GM03348 (cell line): ENCODE measurements around the gene ROBO1.

Experiments used
- DNase-seq: peaks from one replicate; pipeline ENCODE4 v3.0.0; 2012; ENCODE audit warnings: low spot score

Gene ROBO1

DNA sequence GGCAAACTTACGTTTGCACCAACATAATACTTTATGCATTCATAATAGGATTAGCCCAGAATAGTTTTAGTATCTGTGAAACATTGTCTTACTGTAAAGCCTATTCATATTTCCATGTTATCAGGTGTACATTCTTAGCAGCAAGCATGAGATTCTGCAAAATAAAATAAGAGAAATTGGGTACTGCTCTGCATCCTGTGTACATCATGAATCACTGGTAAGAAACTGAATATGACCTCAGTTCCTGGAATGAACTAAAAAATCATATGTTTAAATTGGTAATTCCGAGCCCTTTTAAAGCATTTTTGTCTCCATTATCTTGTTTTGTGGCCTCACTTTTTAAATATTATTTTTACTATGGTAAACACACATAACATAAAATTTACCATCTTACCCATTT lies 605.1 kb downstream of the ROBO1 start:
- DNase-seq: no peak

DNA sequence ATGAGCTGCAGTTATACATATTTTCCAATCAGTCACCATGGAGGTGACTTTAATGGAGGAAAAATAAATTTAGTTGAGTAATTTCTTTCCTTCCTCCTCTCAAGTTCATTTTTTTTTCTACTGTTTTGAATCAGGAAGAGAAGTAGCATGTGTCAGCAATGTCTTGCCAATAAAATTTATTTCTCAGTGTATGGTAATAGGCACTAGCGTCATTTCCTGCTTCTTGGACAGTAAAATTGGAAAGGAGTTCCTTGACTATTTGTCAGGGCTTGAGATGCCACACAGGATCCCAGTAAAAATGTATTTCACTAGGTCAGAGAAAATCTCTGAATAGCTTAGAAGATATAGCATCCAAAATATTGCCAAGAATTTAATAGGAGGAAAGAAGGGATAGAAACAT lies 605.9 kb downstream of the ROBO1 start:
- DNase-seq: no peak

DNA sequence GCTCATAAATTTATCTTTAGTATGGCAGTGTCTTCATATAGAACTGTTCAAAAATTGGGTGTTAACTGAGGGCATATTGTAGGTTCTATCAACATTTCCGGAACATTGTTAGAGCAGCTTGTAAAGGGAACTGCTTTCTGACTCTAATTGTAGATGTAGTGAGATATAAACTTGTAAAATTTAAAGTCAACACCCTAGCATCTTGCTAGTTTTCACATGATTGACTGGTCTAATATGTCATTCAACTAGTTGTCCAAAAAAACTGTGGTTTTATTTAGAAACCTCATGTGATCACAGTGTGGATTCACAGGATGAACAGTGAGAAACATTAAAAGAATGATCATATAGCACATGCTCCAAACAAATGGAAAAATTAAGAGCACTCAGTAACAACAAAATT lies 607.4 kb downstream of the ROBO1 start:
- no peak for DNase-seq

DNA sequence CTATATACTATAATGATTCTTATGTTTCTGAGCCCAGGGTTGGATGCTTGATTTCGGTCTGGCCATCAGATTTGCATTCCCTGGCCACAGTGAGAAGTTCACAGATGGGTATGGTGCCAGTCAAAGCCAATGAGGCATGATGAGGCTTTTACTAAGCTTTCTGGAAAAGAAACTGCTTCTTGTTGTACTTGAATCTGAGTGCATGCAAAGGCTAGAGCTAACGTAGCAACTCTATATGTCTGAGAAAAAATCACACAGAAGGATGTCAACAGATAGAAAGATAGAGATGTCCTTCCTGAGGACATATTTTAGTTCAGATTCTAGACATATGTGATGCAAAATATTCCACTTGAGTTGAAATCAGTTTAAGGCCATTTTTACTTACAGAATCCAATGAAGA lies 608.1 kb downstream of the ROBO1 start:
- DNase-seq: no peak

DNA sequence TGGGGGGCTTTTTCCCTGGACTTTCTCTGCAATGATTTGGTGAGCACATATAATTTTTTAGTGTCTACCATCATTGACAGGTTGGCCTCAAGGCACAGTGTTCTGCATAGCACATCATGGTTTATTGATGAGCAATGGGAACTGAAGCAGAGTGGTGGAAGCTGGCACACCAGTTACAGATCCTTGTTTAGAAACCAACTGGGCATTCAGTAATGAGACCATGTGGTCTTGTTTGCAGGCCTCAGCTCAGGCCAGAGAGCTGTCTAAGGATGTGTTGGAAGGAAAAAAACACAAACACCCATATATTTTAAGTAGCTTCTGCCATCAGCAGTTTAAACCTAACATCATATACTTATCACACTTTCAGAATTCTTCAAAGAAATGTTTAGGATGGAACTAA lies 610.6 kb downstream of the ROBO1 start:
- no peak for DNase-seq

- no peak for DNase-seq
These were observed 612.9 kb downstream of the ROBO1 start for GRCh38 chr3:79154865-79155264.

- DNase-seq: no peak
These were observed 619.0 kb downstream of the ROBO1 start for GRCh38 chr3:79148786-79149185.

- no peak for DNase-seq
These were observed 621.8 kb downstream of the ROBO1 start for GRCh38 chr3:79146024-79146423.

DNA sequence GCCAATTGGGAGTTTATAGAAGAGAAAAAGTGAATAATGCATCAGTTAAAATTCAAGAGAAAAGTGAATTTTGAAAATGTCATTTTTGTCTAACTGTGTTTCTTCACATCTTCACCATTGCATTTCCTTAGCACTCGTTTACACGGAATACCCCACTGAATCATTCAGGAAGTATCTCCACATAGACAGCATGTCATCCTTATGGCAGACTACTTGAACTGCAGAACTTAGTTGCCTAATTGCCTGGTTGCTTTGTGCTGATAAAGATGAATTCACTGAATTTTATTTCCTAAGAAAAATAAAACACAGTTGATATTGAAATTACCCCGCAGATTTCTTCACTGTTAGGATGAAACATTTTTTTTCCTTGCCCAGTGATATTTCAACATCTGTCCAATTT lies 627.1 kb downstream of the ROBO1 start:
- peak; percentile 32 for DNase-seq

DNA sequence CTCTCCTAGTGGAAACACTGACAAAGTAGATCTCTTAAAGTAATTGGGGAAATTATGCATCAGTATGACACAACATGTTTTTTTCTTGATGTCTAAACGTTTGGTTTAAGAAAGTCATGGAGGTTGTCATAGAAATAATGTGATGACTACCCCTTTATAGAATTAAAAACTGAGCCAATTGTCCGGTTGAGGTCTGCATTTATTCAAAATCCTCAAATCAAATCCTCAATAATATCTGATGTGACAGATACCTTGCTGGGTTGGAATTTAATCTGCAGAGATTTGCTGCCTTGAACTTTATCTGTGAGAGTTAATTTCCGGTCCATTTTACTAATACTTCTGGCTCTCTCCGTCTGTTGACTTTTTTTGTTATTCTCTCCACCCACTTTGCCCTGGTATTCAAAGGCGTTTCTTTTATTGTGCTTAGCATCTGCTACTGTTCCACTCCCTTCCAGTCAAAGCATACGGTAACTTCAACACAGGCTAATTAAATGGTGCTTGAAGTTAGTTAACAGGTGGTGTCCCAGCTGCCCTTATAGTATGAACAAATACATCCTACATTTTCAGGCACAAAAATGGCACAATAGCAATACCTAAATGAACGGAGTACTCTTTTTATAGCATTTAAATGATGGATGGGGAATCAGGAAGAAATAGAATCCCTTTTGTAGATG lies 628.3 kb downstream of the ROBO1 start:
- no peak for DNase-seq

DNA sequence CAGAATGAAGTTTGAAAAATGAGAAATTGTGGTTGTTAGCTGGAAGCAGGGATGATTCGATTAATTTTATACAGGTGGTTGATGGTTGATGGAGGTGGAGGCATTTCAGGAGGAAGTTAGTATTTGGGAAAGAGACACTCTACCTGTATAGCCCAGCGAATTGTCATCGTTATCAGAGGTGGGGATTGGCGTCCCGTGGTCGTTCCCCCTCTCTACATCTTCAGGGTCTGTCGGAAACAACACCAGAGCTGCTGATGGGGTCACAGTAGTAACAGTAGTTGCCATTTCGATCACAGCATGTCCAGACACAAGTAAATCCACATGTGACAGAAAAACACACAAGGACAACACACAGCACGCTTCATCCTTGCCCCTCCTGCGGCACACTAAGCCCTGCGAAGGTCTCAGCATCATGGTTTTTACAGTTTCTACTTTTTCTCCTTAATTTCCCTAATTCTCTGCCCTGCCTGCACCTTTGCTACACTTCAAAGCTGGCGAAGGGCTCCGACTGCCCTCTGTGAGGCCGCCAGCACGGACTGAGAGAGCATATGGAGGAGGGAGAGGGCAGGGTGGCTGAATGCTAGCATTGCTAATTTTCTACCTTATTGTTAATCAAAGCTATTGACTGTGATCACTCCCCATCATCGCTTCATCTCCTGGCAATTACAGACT lies 642.3 kb downstream of the ROBO1 start:
- no peak for DNase-seq

- no peak for DNase-seq
These were observed 652.3 kb downstream of the ROBO1 start for GRCh38 chr3:79115458-79115857.

DNA sequence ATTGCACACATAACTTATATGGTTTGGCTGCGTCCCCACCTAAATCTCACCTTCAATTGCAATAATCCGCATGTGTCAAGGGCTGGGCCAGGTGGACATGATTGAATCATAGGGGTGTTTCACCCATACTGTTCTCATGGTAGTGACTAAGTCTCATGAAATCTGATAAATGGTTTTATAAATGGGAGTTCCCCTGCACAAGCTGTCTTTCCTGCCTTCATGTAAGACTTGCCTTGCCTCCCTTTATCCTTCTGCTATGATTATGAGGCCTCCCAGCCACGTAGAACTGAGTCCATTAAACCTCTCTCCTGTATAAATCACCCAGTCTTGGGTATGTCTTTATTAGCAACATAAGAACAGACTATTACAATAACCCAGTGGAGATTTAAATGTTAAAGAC lies 653.9 kb downstream of the ROBO1 start:
- no peak for DNase-seq

GRCh38 chr3:79111375-79112052 lies 656.3 kb downstream of the ROBO1 start:
- DNase-seq: peak; percentile 5

GRCh38 chr3:79109754-79110153 lies 658.0 kb downstream of the ROBO1 start:
- DNase-seq: no peak

DNA sequence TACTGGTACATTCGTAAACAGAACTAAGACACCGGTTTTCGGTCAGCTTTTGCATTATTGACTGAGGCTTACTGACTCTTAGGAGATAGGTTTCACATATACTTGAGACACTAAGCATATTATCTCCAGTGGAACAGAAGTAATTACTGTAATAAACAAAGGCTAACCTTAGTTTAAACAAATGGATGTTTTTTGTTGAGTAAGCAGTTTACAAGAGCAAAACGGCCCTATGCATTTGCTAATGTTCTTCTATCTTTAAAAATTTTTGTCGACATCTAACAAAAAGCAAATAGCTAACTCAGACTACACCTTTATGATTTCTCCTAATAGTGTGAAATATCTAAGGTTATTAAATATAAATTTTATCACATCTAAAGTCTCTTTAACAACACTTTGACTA lies 664.5 kb downstream of the ROBO1 start:
- DNase-seq: no peak

DNA sequence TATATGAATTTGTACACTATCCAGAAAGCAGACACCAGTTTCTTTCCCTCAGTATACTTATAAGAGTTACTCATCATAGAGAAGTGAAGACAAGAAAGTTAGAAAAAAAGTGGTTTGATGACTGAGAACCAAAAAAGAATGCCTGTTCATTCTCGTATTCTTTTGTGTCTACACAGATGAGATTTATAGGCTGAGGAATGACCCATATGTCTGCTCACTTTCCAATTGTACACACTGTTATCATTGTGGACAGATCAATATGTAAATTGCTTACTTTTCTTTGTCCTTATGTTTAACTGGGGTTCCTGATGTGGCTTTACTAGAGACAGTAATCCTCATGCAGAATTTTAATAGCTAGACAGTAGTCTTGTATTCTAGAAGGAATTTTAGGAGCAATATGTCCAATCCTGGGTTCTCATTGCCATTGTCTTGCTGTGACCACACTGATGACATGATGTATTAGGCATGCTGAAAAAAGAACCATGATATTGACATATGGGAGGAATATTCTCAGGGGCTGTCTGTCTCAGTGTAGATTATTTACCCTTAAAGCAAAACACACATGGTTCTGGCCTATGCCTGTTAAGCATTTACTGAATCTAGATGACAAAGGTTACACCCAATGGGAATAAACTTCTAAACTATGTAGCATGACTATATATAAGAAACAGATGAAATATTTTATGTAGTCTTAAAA lies 669.7 kb downstream of the ROBO1 start:
- DNase-seq: no peak

GRCh38 chr3:79094654-79095053 lies 673.1 kb downstream of the ROBO1 start:
- no peak for DNase-seq

- peak; percentile 50 for DNase-seq
These were observed 681.3 kb downstream of the ROBO1 start for GRCh38 chr3:79086514-79086913.

DNA sequence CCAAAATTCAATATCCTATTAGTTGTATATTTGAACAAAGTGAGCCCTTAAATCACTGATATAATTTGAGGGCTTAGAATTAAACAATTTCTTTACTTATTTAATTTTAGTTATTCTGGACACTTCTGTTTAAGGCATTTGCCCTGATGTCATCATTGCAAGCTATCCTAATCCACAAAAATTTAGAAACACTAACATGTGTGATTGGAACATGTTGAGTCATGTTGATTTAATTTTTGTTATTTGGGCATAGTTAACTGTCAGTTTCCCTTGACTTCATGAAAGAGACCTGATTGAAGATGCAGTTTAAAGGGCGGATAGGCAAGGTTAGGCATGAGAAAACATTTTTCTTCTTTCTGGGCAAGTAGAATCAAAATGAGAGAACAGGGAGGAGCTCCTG lies 682.6 kb downstream of the ROBO1 start:
- peak; percentile 9 for DNase-seq

- no peak for DNase-seq
These were observed 686.5 kb downstream of the ROBO1 start for GRCh38 chr3:79081335-79081734.

DNA sequence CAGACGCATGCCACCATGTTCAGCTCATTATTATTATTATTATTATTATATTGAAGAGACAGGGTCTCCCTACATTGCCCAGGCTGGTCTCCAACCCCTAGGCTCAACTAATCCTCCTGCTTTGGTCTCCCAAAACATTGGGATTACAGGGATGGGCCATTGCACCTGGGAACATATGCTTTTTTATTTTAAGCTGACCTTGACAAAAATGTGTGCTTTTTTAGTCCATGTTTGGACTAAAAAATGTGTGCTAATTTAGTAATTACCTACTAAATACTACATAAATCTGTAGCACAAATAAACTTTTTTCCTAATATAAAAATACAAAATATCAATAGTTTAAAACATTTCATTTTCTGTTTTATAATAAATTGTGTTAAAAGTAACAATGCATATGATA lies 693.2 kb downstream of the ROBO1 start:
- DNase-seq: no peak

- no peak for DNase-seq
These were observed 700.1 kb downstream of the ROBO1 start for GRCh38 chr3:79067734-79068133.
